ENCODE measurements around the gene EFNA4. TPM values are rescaled to one million over a fixed set of nuclear protein-coding genes. Genes with fewer than 3 reads are reported as not detected.
"Not testable (repeated sequence)": the region's sequence is repeated elsewhere in the genome, so short reads cannot be mapped to it uniquely, and the experiment has no call there.

Gene EFNA4
- total RNA-seq, 2 experiments from 2014 or later, result 3.8 to 5.3 TPM

DNA sequence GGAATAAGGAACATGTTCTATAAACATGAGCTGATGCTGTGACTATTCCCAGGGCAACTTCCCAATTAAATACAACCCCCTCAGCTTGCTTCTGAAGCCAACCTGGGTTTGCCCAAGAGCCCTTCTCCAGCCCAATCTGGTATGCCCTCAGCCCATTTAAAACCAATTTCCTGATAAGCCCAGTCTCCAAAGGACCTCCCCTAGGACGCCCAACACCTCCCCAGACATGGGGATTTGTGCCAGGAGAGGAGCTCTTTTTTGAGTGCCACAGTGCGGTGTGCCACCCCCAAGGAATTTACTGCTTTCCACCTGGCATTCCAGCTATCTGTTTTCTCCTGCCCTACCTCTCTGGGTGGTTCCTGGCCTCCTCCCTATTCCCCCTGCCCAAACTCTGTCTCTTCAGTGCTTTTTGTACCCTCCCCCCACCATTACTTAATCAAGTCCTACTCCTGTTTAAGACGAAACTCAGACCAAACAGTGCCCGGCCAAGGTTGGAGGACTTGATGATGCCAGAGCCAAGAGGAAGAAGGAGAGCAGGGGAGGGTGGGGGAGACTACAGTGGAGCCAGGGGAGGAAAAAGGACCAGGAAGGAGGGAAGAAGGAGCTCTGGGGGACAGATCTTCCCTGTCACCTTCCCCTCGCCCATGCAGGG, 52.7 kb downstream of the EFNA4 start:
- Mint-ChIP-seq H3K27ac (no peak overlapping the region), H3K4me3 (no peak overlapping the region), H3K27me3 (peaks cover 21% of the 10 kb centered on the region), H3K4me1 (no peaks in the 10 kb centered on the region), H3K9me3 (ENCODE audit: low read depth) (no peaks in the 10 kb centered on the region), H3K36me3 (no peaks in the 10 kb centered on the region)
- DNase-seq, result no peak
- no peak for ATAC-seq
- CTCF ChIA-PET, result interaction anchor here (0.8 to 0.9 kb wide), 2 partner anchors 15 to 25 kb away, joined by 3 read pairs; no protein-coding TSS in a partner anchor

DNA sequence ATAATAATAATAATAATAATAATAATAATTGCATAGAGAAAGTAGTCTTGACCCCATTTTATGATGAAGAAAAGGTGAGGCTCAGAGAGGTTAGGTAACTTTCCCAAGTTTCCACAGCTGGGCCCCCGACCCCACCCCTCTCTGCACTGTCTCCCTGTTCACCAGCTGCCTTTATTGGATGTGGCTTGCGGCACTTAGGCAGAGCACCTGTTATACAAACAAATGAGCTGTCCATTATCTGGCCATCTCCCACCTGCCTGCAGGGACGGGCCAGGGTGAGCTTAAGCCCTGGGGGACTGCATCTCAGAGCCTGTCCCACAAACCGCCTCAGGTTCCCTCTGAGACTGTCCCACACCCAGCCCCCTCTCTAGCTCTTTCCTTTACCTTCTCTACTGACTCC, 54.1 kb downstream of the EFNA4 start:
- no peaks in the 10 kb centered on the region for H3K9me3 Mint-ChIP-seq (ENCODE audit: low read depth)
- no peak overlapping the region for H3K27ac Mint-ChIP-seq
- no peak for ATAC-seq
- CTCF ChIA-PET, result interaction anchor here (0.7 to 1.1 kb wide), 3 partner anchors 21 to 579 kb away, joined by 3 to 6 read pairs (median 4); no protein-coding TSS in a partner anchor
- no peak overlapping the region for H3K4me3 Mint-ChIP-seq
- DNase-seq, result no peak
- no peaks in the 10 kb centered on the region for H3K4me1 Mint-ChIP-seq
- no peaks in the 10 kb centered on the region for H3K36me3 Mint-ChIP-seq
- peaks cover 27% of the 10 kb centered on the region for H3K27me3 Mint-ChIP-seq

DNA sequence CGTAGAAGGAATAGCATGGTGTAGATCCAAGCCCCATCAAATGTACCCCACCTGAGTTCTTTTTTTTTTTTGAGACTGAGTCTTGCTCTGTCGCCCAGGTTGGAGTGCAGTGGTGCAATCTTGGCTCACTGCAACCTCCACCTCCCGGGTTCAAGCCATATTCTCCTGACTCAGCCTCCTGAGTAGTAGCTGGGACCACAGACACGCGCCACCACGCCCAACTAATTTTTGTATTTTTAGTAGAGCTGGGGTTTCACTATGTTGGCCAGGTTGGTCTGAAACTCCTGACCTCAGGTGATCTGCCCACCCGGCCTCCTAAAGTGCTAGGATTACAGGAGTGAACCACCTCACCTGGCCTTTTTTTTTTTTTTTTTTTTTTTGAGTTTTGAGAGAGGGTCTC, 54.5 kb downstream of the EFNA4 start:
- H3K27ac Mint-ChIP-seq; H3K9me3 Mint-ChIP-seq (ENCODE audit: low read depth); DNase-seq; H3K36me3 Mint-ChIP-seq; ATAC-seq; H3K4me3 Mint-ChIP-seq; H3K4me1 Mint-ChIP-seq: not testable (repeated sequence)
- CTCF ChIA-PET, result interaction anchor here (0.7 to 1.0 kb wide), 2 partner anchors 27 to 580 kb away, joined by 3 to 4 read pairs; no protein-coding TSS in a partner anchor
- peaks cover 29% of the 10 kb centered on the region for H3K27me3 Mint-ChIP-seq

Other genes with a start within 250 kb of the EFNA4 start
- gene KCNN3, start 193.5 kb upstream of the EFNA4 start, total RNA-seq, result under 1 TPM in 1 of 2 experiments, not detected in 1; 0.02 TPM
- 10 to 100 TPM; 43.6 to 46.8 TPM for gene PMVK, start 127.0 kb upstream of the EFNA4 start, total RNA-seq
- 10 to 100 TPM; 52.6 to 61.5 TPM for gene PBXIP1, start 107.6 kb upstream of the EFNA4 start, total RNA-seq
- 10 to 100 TPM; 44.0 to 47.9 TPM for gene PYGO2, start 102.0 kb upstream of the EFNA4 start, total RNA-seq
- gene SHC1, start 93.0 kb upstream of the EFNA4 start, total RNA-seq, result 10 to 100 TPM; 48.0 to 57.4 TPM
- 100 to 1,000 TPM; 149 to 155 TPM for gene CKS1B, start 89.1 kb upstream of the EFNA4 start, total RNA-seq
- 10 to 100 TPM; 48.2 to 63.7 TPM for gene FLAD1, start 80.4 kb upstream of the EFNA4 start, total RNA-seq
- 1 to 10 TPM in 1 of 2 experiments, under 1 TPM in 1; 0.91 to 1.2 TPM for gene LENEP, start 70.2 kb upstream of the EFNA4 start, total RNA-seq
- gene ZBTB7B, start 60.9 kb upstream of the EFNA4 start, total RNA-seq, result 10 to 100 TPM; 58.1 to 74.8 TPM
- under 1 TPM; 0.09 to 0.29 TPM for gene DCST2, start 30.0 kb upstream of the EFNA4 start, total RNA-seq
- gene DCST1, start 29.9 kb upstream of the EFNA4 start, total RNA-seq, result not detected
- 10 to 100 TPM; 41.7 to 47.5 TPM for gene ADAM15, start 12.4 kb upstream of the EFNA4 start, total RNA-seq
- gene EFNA3, start 15.1 kb downstream of the EFNA4 start, total RNA-seq, result 1 to 10 TPM; 1.9 to 2.8 TPM
- gene EFNA1, start 64.1 kb downstream of the EFNA4 start, total RNA-seq, result not detected
- gene SLC50A1, start 72.1 kb downstream of the EFNA4 start, total RNA-seq, result 10 to 100 TPM; 39.8 to 41.2 TPM
- gene DPM3, start 76.8 kb downstream of the EFNA4 start, total RNA-seq, result 10 to 100 TPM; 54.2 to 57.0 TPM
- 100 to 1,000 TPM; 166 to 177 TPM for gene KRTCAP2, start 109.6 kb downstream of the EFNA4 start, total RNA-seq
- gene TRIM46, start 110.1 kb downstream of the EFNA4 start, total RNA-seq, result 10 to 100 TPM; 11.2 to 16.1 TPM
- gene THBS3, start 144.2 kb downstream of the EFNA4 start, total RNA-seq, result 10 to 100 TPM; 14.3 to 23.5 TPM
- gene MTX1, start 145.0 kb downstream of the EFNA4 start, total RNA-seq, result 10 to 100 TPM; 39.0 to 48.6 TPM
- 10 to 100 TPM; 30.7 to 32.3 TPM for gene ENTREP3, start 191.7 kb downstream of the EFNA4 start, total RNA-seq
- gene SCAMP3, start 198.6 kb downstream of the EFNA4 start, total RNA-seq, result 100 to 1,000 TPM in 1 of 2 experiments, 10 to 100 TPM in 1; 82.0 to 108 TPM
- gene CLK2, start 209.8 kb downstream of the EFNA4 start, total RNA-seq, result 100 to 1,000 TPM in 1 of 2 experiments, 10 to 100 TPM in 1; 94.8 to 108 TPM
- 1 to 10 TPM; 5.4 to 6.1 TPM for gene HCN3, start 213.7 kb downstream of the EFNA4 start, total RNA-seq
- not detected for gene PKLR, start 237.7 kb downstream of the EFNA4 start, total RNA-seq
- gene FDPS, start 245.1 kb downstream of the EFNA4 start, total RNA-seq, result 100 to 1,000 TPM; 329 to 406 TPM